T-helper 17 cell (primary cell): Measurements from ENCODE around the gene KRTAP10-11. TPM values are rescaled to one million over a fixed set of nuclear protein-coding genes. Genes with fewer than 3 reads are reported as not detected.

Experiments
- ATAC-seq: fragments of 150-1000 bp; cut with Tn5 transposase; 2 replicates; pipeline ENCODE4 v1.10.0; 2021; ENCODE audit warnings: mild to moderate bottlenecking, moderate library complexity
- DNase-seq, 3 donors: peaks; one replicate each; pipeline versions ENCODE4 v3.0.0 to v3.0.0-alpha.2; 2020 to 2021
- H3K9me3 ChIP-seq: one replicate; pipeline ENCODE4 v1.7.0; 2013; ENCODE audit warnings: low read length, mild to moderate bottlenecking; ENCODE audit not compliant: control insufficient read depth, poor library complexity, severe bottlenecking
- H3K27ac Mint-ChIP-seq: one replicate; pipeline ENCODE4 v1.8.0; 2022; ENCODE audit warnings: mild to moderate bottlenecking, moderate library complexity, mixed read lengths
- H3K27me3 Mint-ChIP-seq: one replicate; pipeline ENCODE4 v1.8.0; 2022; ENCODE audit warnings: mixed read lengths
- H3K36me3 Mint-ChIP-seq: one replicate; pipeline ENCODE4 v1.8.0; 2022; ENCODE audit warnings: low read depth, mixed read lengths
- H3K4me1 Mint-ChIP-seq: one replicate; pipeline ENCODE4 v1.8.0; 2022; ENCODE audit warnings: mild to moderate bottlenecking, mixed read lengths
- H3K4me3 Mint-ChIP-seq: one replicate; pipeline ENCODE4 v1.8.0; 2022; ENCODE audit warnings: mild to moderate bottlenecking, moderate library complexity, mixed read lengths
- total RNA-seq, 4 donors: library from RNA in 2 of 4; stranded (reverse) in 2 of 4; gene quantifications; one replicate each; pipeline ENCODE4 v1.2.3 and lab custom pipeline; 2022 to 2026

Gene KRTAP10-11
- total RNA-seq, 2 donors from 2014 or later: not detected

DNA sequence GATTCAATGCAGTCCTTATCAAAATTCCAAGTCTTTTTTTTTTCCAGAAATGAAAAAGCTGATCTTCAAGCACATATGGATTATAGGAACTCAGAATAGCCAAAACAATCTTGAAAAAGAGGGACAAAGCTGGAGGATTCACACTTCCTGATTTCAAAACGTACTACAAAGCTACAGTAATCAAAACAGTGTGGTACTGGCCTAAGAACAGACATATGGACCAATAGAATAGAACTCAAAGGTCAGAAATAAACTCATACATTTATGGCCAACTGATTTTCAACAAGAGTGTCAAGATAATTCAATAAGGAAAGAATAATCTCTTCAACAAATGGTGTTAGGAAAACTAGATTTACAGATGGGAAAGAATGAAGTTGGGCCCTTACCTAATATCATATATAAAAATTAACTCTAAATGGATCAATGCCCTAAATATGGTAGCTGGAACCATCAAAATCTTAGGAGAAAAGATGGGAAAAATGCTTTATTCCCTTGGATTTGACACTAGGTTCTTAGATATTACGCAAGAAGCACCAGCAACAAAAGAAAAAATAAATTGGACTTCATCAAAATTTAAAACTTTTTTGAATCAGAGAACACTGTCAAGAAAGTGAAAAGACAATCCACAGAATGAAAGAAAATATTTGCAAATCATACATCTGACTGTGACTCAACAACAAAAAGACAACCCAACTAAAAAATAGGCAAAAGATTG, 46.7 kb downstream of the KRTAP10-11 start:
- H3K9me3 ChIP-seq: no peaks in the 10 kb centered on the region
- Mint-ChIP-seq H3K27ac (no peak overlapping the region), H3K36me3 (peaks cover 7% of the 10 kb centered on the region), H3K4me3 (no peak overlapping the region), H3K27me3 (peaks cover 31% of the 10 kb centered on the region), H3K4me1 (peaks cover 17% of the 10 kb centered on the region)
- no peak for ATAC-seq
- DNase-seq: no peak

- Mint-ChIP-seq H3K36me3 (peaks cover 12% of the 10 kb centered on the region), H3K27me3 (peaks cover 45% of the 10 kb centered on the region), H3K4me3 (no peak overlapping the region), H3K27ac (peak overlapping the region; percentile 75), H3K4me1 (peaks cover 20% of the 10 kb centered on the region)
- ATAC-seq (no peak), DNase-seq (no peak)
- H3K9me3 ChIP-seq: no peaks in the 10 kb centered on the region
These were observed 48.6 kb downstream of the KRTAP10-11 start for GRCh38 chr21:44694776-44695175.

DNA sequence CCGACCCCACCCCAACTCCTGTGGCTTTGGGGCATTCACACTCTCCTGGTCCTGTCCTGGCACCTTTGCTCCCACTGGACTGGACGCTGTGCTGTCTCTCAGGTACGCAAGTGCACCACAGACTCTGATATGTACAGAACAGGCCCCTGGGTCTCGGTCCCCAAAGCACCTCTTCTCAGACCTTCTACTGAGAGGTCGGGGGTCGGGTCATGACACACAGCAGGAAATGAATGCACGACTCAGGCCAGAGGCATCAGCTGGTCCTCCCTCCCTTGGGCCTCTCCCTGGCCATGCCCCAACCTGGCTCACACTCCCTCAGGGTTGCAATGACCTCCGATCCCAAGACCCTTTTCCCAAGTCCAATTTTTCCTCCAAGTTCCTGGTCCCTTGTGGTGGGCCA, 49.0 kb downstream of the KRTAP10-11 start:
- peaks cover 45% of the 10 kb centered on the region for H3K27me3 Mint-ChIP-seq

GRCh38 chr21:44695641-44696040, 49.4 kb downstream of the KRTAP10-11 start:
- H3K4me1 Mint-ChIP-seq: peaks cover 20% of the 10 kb centered on the region
- H3K27me3 Mint-ChIP-seq: peaks cover 49% of the 10 kb centered on the region
- DNase-seq: no peak
- peak overlapping the region; percentile 75 for H3K27ac Mint-ChIP-seq
- no peak overlapping the region for H3K4me3 Mint-ChIP-seq
- H3K36me3 Mint-ChIP-seq: peaks cover 12% of the 10 kb centered on the region
- no peak for ATAC-seq
- H3K9me3 ChIP-seq: no peaks in the 10 kb centered on the region

More for the DNA sequence above, 49.0 kb downstream of the KRTAP10-11 start:
- H3K9me3 ChIP-seq: no peaks in the 10 kb centered on the region
- peak overlapping the region; percentile 75 for H3K27ac Mint-ChIP-seq
- DNase-seq: no peak
- H3K36me3 Mint-ChIP-seq: peaks cover 12% of the 10 kb centered on the region
- ATAC-seq: no peak
- no peak overlapping the region for H3K4me3 Mint-ChIP-seq
- peaks cover 20% of the 10 kb centered on the region for H3K4me1 Mint-ChIP-seq

- Mint-ChIP-seq H3K4me3 (no peak overlapping the region), H3K4me1 (peaks cover 18% of the 10 kb centered on the region), H3K27ac (no peak overlapping the region), H3K27me3 (peaks cover 58% of the 10 kb centered on the region), H3K36me3 (peaks cover 12% of the 10 kb centered on the region)
- no peak for ATAC-seq
- no peaks in the 10 kb centered on the region for H3K9me3 ChIP-seq
- no peak for DNase-seq
These were observed 50.4 kb downstream of the KRTAP10-11 start for GRCh38 chr21:44696572-44696971.

Other genes starting within 250 kb of the KRTAP10-11 start
- gene LRRC3, start 190.9 kb upstream of the KRTAP10-11 start, total RNA-seq: 1 to 10 TPM in 1 of 2 donors, under 1 TPM in 1; 0.85 to 1.0 TPM
- not detected for gene KRTAP10-1, start 106.2 kb upstream of the KRTAP10-11 start, total RNA-seq
- not detected for gene KRTAP10-2, start 94.9 kb upstream of the KRTAP10-11 start, total RNA-seq
- not detected for gene KRTAP10-3, start 87.6 kb upstream of the KRTAP10-11 start, total RNA-seq
- not detected for gene KRTAP10-4, start 72.7 kb upstream of the KRTAP10-11 start, total RNA-seq
- gene KRTAP10-5, start 65.8 kb upstream of the KRTAP10-11 start, total RNA-seq: not detected
- gene KRTAP10-6, start 53.9 kb upstream of the KRTAP10-11 start, total RNA-seq: not detected
- gene KRTAP10-7, start 45.8 kb upstream of the KRTAP10-11 start, total RNA-seq: not detected
- not detected for gene KRTAP10-8, start 34.3 kb upstream of the KRTAP10-11 start, total RNA-seq
- not detected for gene KRTAP10-9, start 19.3 kb upstream of the KRTAP10-11 start, total RNA-seq
- not detected for gene KRTAP10-10, start 9.1 kb upstream of the KRTAP10-11 start, total RNA-seq
- gene KRTAP12-4, start 8.2 kb downstream of the KRTAP10-11 start, total RNA-seq: not detected
- gene KRTAP12-3, start 11.5 kb downstream of the KRTAP10-11 start, total RNA-seq: not detected
- not detected for gene KRTAP12-2, start 20.5 kb downstream of the KRTAP10-11 start, total RNA-seq
- not detected for gene KRTAP12-1, start 35.7 kb downstream of the KRTAP10-11 start, total RNA-seq
- not detected for gene KRTAP10-12, start 50.8 kb downstream of the KRTAP10-11 start, total RNA-seq
- not detected for gene TSPEAR, start 65.2 kb downstream of the KRTAP10-11 start, total RNA-seq
- 100 to 1,000 TPM; 124 TPM for gene UBE2G2, start 155.4 kb downstream of the KRTAP10-11 start, total RNA-seq
- gene SUMO3, start 171.6 kb downstream of the KRTAP10-11 start, total RNA-seq: 10 to 100 TPM; 62.1 to 73.4 TPM
- gene PTTG1IP, start 227.3 kb downstream of the KRTAP10-11 start, total RNA-seq: 100 to 1,000 TPM in 1 of 2 donors, 10 to 100 TPM in 1; 98.4 to 123 TPM